Stomach (tissue), 4 donors: Measurements from ENCODE around the gene ALK.

Source experiments
- CTCF ChIP-seq, 7 experiments: fragments of 450-650 bp in 4 of 7; fragments of 200-600 bp in 3 of 7; sonication (generic) in 3 of 7; IDR thresholded peaks; one replicate each; pipeline ENCODE4 v1.5.1; 2016 to 2019; ENCODE audit warnings: antibody characterized with exemption in 7 of 7, control low read depth in 2 of 7, mild to moderate bottlenecking in 1 of 7
- EP300 ChIP-seq: sonication (generic); formaldehyde crosslinking; IDR thresholded peaks from one replicate; pipeline ENCODE4 v1.6.1; 2017; ENCODE audit warnings: antibody characterized with exemption
- POLR2A ChIP-seq, 4 donors: fragments of 450-650 bp; IDR thresholded peaks; one replicate each; pipeline ENCODE4 v1.6.1; 2016; ENCODE audit warnings: antibody characterized with exemption in 4 of 4, control low read depth in 2 of 4, mild to moderate bottlenecking in 1 of 4, moderate library complexity in 1 of 4
- POLR2AphosphoS5 ChIP-seq, 3 donors: sonication (generic); formaldehyde crosslinking; IDR thresholded peaks; one replicate each; pipeline ENCODE4 v1.6.1; 2016; ENCODE audit warnings: antibody characterized with exemption in 3 of 3

- TF ChIP-seq CTCF (IDR thresholded peaks at IDR 0.05) (no peak), EP300 (no peak), POLR2A (IDR thresholded peaks at IDR 0.05) (no peak), POLR2AphosphoS5 (IDR thresholded peaks at IDR 0.05) (no peak)
Measured at GRCh38 chr2:29375843-29376242, 545.5 kb downstream of the ALK start.
